Measurements from ENCODE around the gene CRYAB.

Gene CRYAB

GRCh38 chr11:111944651-111945051 is 33.1 kb upstream of the CRYAB start:
- Histone ChIP-seq H3K27ac (ENCODE audit: low read length) (no peak overlapping the region), H3K4me3 (ENCODE audit: low read length) (no peak overlapping the region), H3K36me3 (ENCODE audit: control insufficient read depth, insufficient read depth, low read length) (no peaks in the 10 kb centered on the region; the same call in 1 of the 2 replicates), H3K9me3 (ENCODE audit: control insufficient read depth, insufficient read depth, low read length) (no peaks in the 10 kb centered on the region), H3K27me3 (ENCODE audit: control insufficient read depth, insufficient read depth, low read length) (no peaks in the 10 kb centered on the region; the same call in 1 of the 2 replicates), H3K4me1 (ENCODE audit: control insufficient read depth, insufficient read depth, low read length) (0 out of 2 replicates have a peak, but pooled peaks cover 1% of the 10 kb centered on the region)
- no peak for DNase-seq (ENCODE audit: low read depth, low spot score)
- WGBS (ENCODE audit: insufficient coverage, insufficient read length) = no CpG with 5 or more reads among the region's 5 CpGs

- Histone ChIP-seq H3K4me1 (ENCODE audit: control insufficient read depth, insufficient read depth, low read length) (0 out of 2 replicates have a peak, but pooled peaks cover 1% of the 10 kb centered on the region), H3K9me3 (ENCODE audit: control insufficient read depth, insufficient read depth, low read length) (no peaks in the 10 kb centered on the region), H3K27ac (ENCODE audit: low read length) (no peak overlapping the region), H3K4me3 (ENCODE audit: low read length) (no peak overlapping the region), H3K27me3 (ENCODE audit: control insufficient read depth, insufficient read depth, low read length) (no peaks in the 10 kb centered on the region; the same call in 1 of the 2 replicates), H3K36me3 (ENCODE audit: control insufficient read depth, insufficient read depth, low read length) (no peaks in the 10 kb centered on the region; the same call in 1 of the 2 replicates)
- no CpG with 5 or more reads among the region's 3 CpGs for WGBS (ENCODE audit: insufficient coverage, insufficient read length)
- DNase-seq (ENCODE audit: low read depth, low spot score) = no peak
Observed at GRCh38 chr11:111944139-111944538, 32.6 kb upstream of the CRYAB start.

- WGBS (ENCODE audit: insufficient coverage, insufficient read length) = no CpG with 5 or more reads among the region's 7 CpGs
- Histone ChIP-seq H3K4me1 (ENCODE audit: control insufficient read depth, insufficient read depth, low read length) (peaks cover 8% of the 10 kb centered on the region), H3K27ac (ENCODE audit: low read length) (no peak overlapping the region), H3K4me3 (ENCODE audit: low read length) (no peak overlapping the region), H3K9me3 (ENCODE audit: control insufficient read depth, insufficient read depth, low read length) (no peaks in the 10 kb centered on the region), H3K27me3 (ENCODE audit: control insufficient read depth, insufficient read depth, low read length) (no peaks in the 10 kb centered on the region; the same call in 1 of the 2 replicates), H3K36me3 (ENCODE audit: control insufficient read depth, insufficient read depth, low read length) (no peaks in the 10 kb centered on the region; the same call in 1 of the 2 replicates)
- no peak for DNase-seq (ENCODE audit: low read depth, low spot score)
Observed at GRCh38 chr11:111942829-111943228, 31.3 kb upstream of the CRYAB start.

- no peak overlapping the region for H3K4me3 ChIP-seq (ENCODE audit: low read length)
- H3K4me1 ChIP-seq (ENCODE audit: control insufficient read depth, insufficient read depth, low read length) = peaks cover 8% of the 10 kb centered on the region
- H3K27ac ChIP-seq (ENCODE audit: low read length) = no peak overlapping the region
- no peaks in the 10 kb centered on the region for H3K9me3 ChIP-seq (ENCODE audit: control insufficient read depth, insufficient read depth, low read length)
- no peak for DNase-seq (ENCODE audit: low read depth, low spot score)
- no peaks in the 10 kb centered on the region; the same call in 1 of the 2 replicates for H3K27me3 ChIP-seq (ENCODE audit: control insufficient read depth, insufficient read depth, low read length)
- H3K36me3 ChIP-seq (ENCODE audit: control insufficient read depth, insufficient read depth, low read length) = no peaks in the 10 kb centered on the region; the same call in 1 of the 2 replicates
- WGBS (ENCODE audit: insufficient coverage, insufficient read length) = no CpG with 5 or more reads among the region's 5 CpGs
Observed at GRCh38 chr11:111941963-111942362, 30.4 kb upstream of the CRYAB start.

GRCh38 chr11:111939836-111940604 is 28.4 kb upstream of the CRYAB start:
- Histone ChIP-seq H3K4me1 (ENCODE audit: control insufficient read depth, insufficient read depth, low read length) (peaks cover 8% of the 10 kb centered on the region), H3K36me3 (ENCODE audit: control insufficient read depth, insufficient read depth, low read length) (no peaks in the 10 kb centered on the region), H3K27me3 (ENCODE audit: control insufficient read depth, insufficient read depth, low read length) (no peaks in the 10 kb centered on the region), H3K9me3 (ENCODE audit: control insufficient read depth, insufficient read depth, low read length) (no peaks in the 10 kb centered on the region), H3K27ac (ENCODE audit: low read length) (no peak overlapping the region), H3K4me3 (ENCODE audit: low read length) (no peak overlapping the region)
- DNase-seq (ENCODE audit: low read depth, low spot score) = no peak
- no CpG with 5 or more reads among the region's 4 CpGs for WGBS (ENCODE audit: insufficient coverage, insufficient read length)

- Histone ChIP-seq H3K27me3 (ENCODE audit: control insufficient read depth, insufficient read depth, low read length) (no peaks in the 10 kb centered on the region), H3K27ac (ENCODE audit: low read length) (no peak overlapping the region), H3K4me3 (ENCODE audit: low read length) (no peak overlapping the region), H3K9me3 (ENCODE audit: control insufficient read depth, insufficient read depth, low read length) (no peaks in the 10 kb centered on the region), H3K4me1 (ENCODE audit: control insufficient read depth, insufficient read depth, low read length) (peaks cover 8% of the 10 kb centered on the region), H3K36me3 (ENCODE audit: control insufficient read depth, insufficient read depth, low read length) (no peaks in the 10 kb centered on the region)
- DNase-seq (ENCODE audit: low read depth, low spot score) = no peak
- whole genome bisulfite sequencing (ENCODE audit: insufficient coverage, insufficient read length) = no CpG with 5 or more reads among the region's 7 CpGs
Observed at GRCh38 chr11:111938687-111939160, 27.2 kb upstream of the CRYAB start.

GRCh38 chr11:111937844-111938243 is 26.3 kb upstream of the CRYAB start:
- Histone ChIP-seq H3K4me1 (ENCODE audit: control insufficient read depth, insufficient read depth, low read length) (peaks cover 8% of the 10 kb centered on the region), H3K36me3 (ENCODE audit: control insufficient read depth, insufficient read depth, low read length) (no peaks in the 10 kb centered on the region), H3K27me3 (ENCODE audit: control insufficient read depth, insufficient read depth, low read length) (no peaks in the 10 kb centered on the region), H3K4me3 (ENCODE audit: low read length) (peak overlapping the region; percentile 70; the same call in 1 of the 2 replicates), H3K27ac (ENCODE audit: low read length) (no peak overlapping the region), H3K9me3 (ENCODE audit: control insufficient read depth, insufficient read depth, low read length) (no peaks in the 10 kb centered on the region)
- WGBS (ENCODE audit: insufficient coverage, insufficient read length) = no CpG with 5 or more reads among the region's 7 CpGs
- DNase-seq (ENCODE audit: low read depth, low spot score) = no peak

GRCh38 chr11:111937461-111937769 is 25.8 kb upstream of the CRYAB start:
- Histone ChIP-seq H3K9me3 (ENCODE audit: control insufficient read depth, insufficient read depth, low read length) (no peaks in the 10 kb centered on the region), H3K27me3 (ENCODE audit: control insufficient read depth, insufficient read depth, low read length) (no peaks in the 10 kb centered on the region), H3K4me1 (ENCODE audit: control insufficient read depth, insufficient read depth, low read length) (peaks cover 8% of the 10 kb centered on the region), H3K27ac (ENCODE audit: low read length) (no peak overlapping the region), H3K36me3 (ENCODE audit: control insufficient read depth, insufficient read depth, low read length) (no peaks in the 10 kb centered on the region), H3K4me3 (ENCODE audit: low read length) (peak overlapping the region; percentile 70; the same call in 1 of the 2 replicates)
- WGBS (ENCODE audit: insufficient coverage, insufficient read length) = no CpG with 5 or more reads among the region's 9 CpGs
- no peak for DNase-seq (ENCODE audit: low read depth, low spot score)

- H3K4me3 ChIP-seq (ENCODE audit: low read length) = no peak overlapping the region
- no peaks in the 10 kb centered on the region for H3K27me3 ChIP-seq (ENCODE audit: control insufficient read depth, insufficient read depth, low read length)
- no peaks in the 10 kb centered on the region for H3K36me3 ChIP-seq (ENCODE audit: control insufficient read depth, insufficient read depth, low read length)
- peaks cover 9% of the 10 kb centered on the region for H3K4me1 ChIP-seq (ENCODE audit: control insufficient read depth, insufficient read depth, low read length)
- no peak for DNase-seq (ENCODE audit: low read depth, low spot score)
- no CpG with 5 or more reads among the region's 3 CpGs for WGBS (ENCODE audit: insufficient coverage, insufficient read length)
- no peaks in the 10 kb centered on the region for H3K9me3 ChIP-seq (ENCODE audit: control insufficient read depth, insufficient read depth, low read length)
- no peak overlapping the region for H3K27ac ChIP-seq (ENCODE audit: low read length)
Observed at GRCh38 chr11:111936040-111936540, 24.5 kb upstream of the CRYAB start.

- Histone ChIP-seq H3K27ac (ENCODE audit: low read length) (no peak overlapping the region), H3K36me3 (ENCODE audit: control insufficient read depth, insufficient read depth, low read length) (no peaks in the 10 kb centered on the region), H3K27me3 (ENCODE audit: control insufficient read depth, insufficient read depth, low read length) (no peaks in the 10 kb centered on the region), H3K9me3 (ENCODE audit: control insufficient read depth, insufficient read depth, low read length) (no peaks in the 10 kb centered on the region), H3K4me1 (ENCODE audit: control insufficient read depth, insufficient read depth, low read length) (peaks cover 9% of the 10 kb centered on the region), H3K4me3 (ENCODE audit: low read length) (no peak overlapping the region)
- DNase-seq (ENCODE audit: low read depth, low spot score) = no peak
- no CpG with 5 or more reads among the region's 4 CpGs for WGBS (ENCODE audit: insufficient coverage, insufficient read length)
Observed at GRCh38 chr11:111935317-111936039, 23.9 kb upstream of the CRYAB start.
